Measurements from ENCODE around the gene SEMA3B.
"Not testable (repeated sequence)": the region's sequence is repeated elsewhere in the genome, so short reads cannot be mapped to it uniquely, and the experiment has no call there.

SEMA3B gene

GRCh38 chr3:50267280-50267913, 1.6 kb upstream of the SEMA3B start:
- DNase-seq (ENCODE audit: low spot score in 2 of 2): no peak
- Mint-ChIP-seq H3K4me3 (no peak overlapping the region), H3K9me3 (no peaks in the 10 kb centered on the region), H3K4me1 (peaks cover 3% of the 10 kb centered on the region), H3K27ac (no peak overlapping the region), H3K36me3 (no peaks in the 10 kb centered on the region), H3K27me3 (peaks cover 7% of the 10 kb centered on the region)
- no peak for ATAC-seq (ENCODE audit: low read depth)

- H3K4me1 Mint-ChIP-seq: peaks cover 7% of the 10 kb centered on the region
- H3K36me3 Mint-ChIP-seq: no peaks in the 10 kb centered on the region
- ATAC-seq (ENCODE audit: low read depth): no peak
- DNase-seq (ENCODE audit: low spot score in 2 of 2): no peak
- H3K27me3 Mint-ChIP-seq: peaks cover 11% of the 10 kb centered on the region
- no peaks in the 10 kb centered on the region for H3K9me3 Mint-ChIP-seq
- no peak overlapping the region for H3K4me3 Mint-ChIP-seq
- H3K27ac Mint-ChIP-seq: no peak overlapping the region
These were observed 671 bp upstream of the SEMA3B start for GRCh38 chr3:50268276-50268675.

DNA sequence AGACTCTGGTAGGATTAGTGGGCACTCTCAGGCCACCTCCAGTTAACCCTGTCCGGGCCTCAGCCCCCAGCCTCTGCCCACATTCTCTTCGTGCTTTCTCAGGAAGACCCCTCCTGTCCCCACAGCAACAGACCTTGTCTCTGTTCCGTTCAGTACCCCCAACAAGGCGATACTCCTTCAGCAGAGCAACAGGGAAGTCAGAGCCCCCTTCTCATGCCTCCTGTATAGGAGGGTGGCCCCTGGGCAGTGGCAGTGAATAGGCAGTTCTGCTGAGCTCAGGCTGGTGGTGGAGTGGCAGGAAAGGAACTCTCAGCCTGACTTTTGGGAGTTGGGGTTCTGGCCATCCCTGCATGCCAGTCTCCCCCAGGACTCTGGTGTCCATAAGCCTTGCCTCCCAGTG, 513 bp downstream of the SEMA3B start:
- no peak for DNase-seq (ENCODE audit: low spot score in 2 of 2)
- Mint-ChIP-seq H3K36me3 (no peaks in the 10 kb centered on the region), H3K4me3 (no peak overlapping the region), H3K27ac (no peak overlapping the region), H3K9me3 (no peaks in the 10 kb centered on the region), H3K27me3 (peaks cover 15% of the 10 kb centered on the region), H3K4me1 (peaks cover 12% of the 10 kb centered on the region)
- ATAC-seq (ENCODE audit: low read depth): no peak

- Mint-ChIP-seq H3K9me3 (no peaks in the 10 kb centered on the region), H3K27ac (no peak overlapping the region), H3K4me1 (peaks cover 14% of the 10 kb centered on the region), H3K36me3 (no peaks in the 10 kb centered on the region), H3K4me3 (no peak overlapping the region), H3K27me3 (peaks cover 17% of the 10 kb centered on the region)
- no peak for ATAC-seq (ENCODE audit: low read depth)
- DNase-seq (ENCODE audit: low spot score in 2 of 2): no peak
These were observed 1.0 kb downstream of the SEMA3B start for GRCh38 chr3:50269977-50270413.

GRCh38 chr3:50270422-50271224, 1.7 kb downstream of the SEMA3B start:
- Mint-ChIP-seq H3K27ac (no peak overlapping the region), H3K27me3 (peaks cover 20% of the 10 kb centered on the region), H3K4me3 (no peak overlapping the region), H3K4me1 (peaks cover 17% of the 10 kb centered on the region), H3K36me3 (no peaks in the 10 kb centered on the region), H3K9me3 (no peaks in the 10 kb centered on the region)
- DNase-seq (ENCODE audit: low spot score in 2 of 2): no peak
- ATAC-seq (ENCODE audit: low read depth): no peak

DNA sequence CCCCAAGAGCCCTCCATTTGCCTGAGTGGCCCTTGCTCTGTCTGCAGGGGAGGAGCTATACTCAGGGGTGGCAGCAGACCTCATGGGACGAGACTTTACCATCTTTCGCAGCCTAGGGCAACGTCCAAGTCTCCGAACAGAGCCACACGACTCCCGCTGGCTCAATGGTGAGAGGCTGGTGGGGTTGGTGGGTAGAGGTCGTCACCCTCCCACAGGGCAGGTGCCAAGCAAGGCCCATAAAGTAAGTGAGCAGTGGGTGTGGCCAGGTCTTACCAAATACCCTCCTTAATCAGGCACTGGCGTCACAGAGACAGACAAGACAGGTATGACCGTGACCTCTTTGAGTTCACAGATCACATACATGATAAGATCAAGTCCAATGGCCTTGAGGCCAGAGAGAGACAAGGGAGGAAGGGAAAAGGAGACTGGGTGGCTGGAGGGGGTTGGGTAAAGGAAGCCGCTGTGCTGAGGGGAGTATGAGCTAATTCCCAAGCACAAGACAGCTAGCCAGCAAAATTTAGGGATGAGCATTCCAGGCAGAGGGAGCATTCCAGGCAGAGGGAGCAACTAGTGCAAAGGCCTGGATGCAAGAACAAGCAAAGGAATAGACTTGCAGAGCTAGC, 2.5 kb downstream of the SEMA3B start:
- Mint-ChIP-seq H3K4me1 (peaks cover 18% of the 10 kb centered on the region), H3K27ac (no peak overlapping the region), H3K9me3 (no peaks in the 10 kb centered on the region), H3K27me3 (peaks cover 24% of the 10 kb centered on the region), H3K4me3 (no peak overlapping the region), H3K36me3 (no peaks in the 10 kb centered on the region)
- ATAC-seq (ENCODE audit: low read depth) (no peak), DNase-seq (ENCODE audit: low spot score in 2 of 2) (no peak)

GRCh38 chr3:50272538-50272910, 3.6 kb downstream of the SEMA3B start:
- peaks cover 18% of the 10 kb centered on the region for H3K4me1 Mint-ChIP-seq
- ATAC-seq (ENCODE audit: low read depth): not testable (repeated sequence)

DNA sequence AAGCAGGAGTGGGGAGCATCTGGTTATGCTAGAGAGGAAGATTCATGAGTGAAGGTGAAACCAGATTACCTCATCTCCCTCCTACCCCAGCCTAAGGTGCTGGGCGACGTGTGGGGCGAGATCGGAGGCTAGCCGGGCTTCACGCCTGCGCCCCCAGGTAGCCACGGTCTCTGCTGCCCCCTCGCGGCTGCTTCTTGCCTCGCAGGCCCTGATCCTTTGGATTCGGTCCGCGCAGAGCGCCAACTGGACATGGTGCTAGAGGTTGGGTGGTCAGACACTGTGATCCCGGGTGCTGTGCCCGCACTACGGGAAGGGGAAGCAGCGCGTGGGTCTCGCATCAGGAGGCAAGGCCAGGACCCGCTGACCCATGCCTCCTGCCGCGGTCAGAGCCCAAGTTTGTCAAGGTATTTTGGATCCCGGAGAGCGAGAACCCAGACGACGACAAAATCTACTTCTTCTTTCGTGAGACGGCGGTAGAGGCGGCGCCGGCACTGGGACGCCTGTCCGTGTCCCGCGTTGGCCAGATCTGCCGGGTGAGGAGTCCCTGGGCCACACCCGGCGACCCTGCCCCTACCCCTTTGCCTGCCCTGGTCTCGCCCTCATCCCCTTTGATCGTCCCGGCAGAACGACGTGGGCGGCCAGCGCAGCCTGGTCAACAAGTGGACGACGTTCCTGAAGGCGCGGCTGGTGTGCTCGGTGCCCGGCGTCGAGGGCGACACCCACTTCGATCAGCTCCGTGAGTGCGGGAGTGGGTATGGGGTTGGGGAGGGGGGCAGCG, 4.2 kb downstream of the SEMA3B start:
- Mint-ChIP-seq H3K27me3 (peaks cover 24% of the 10 kb centered on the region), H3K36me3 (no peaks in the 10 kb centered on the region), H3K27ac (peak overlapping the region; percentile 56), H3K4me1 (peaks cover 18% of the 10 kb centered on the region), H3K4me3 (peak overlapping the region; percentile 60), H3K9me3 (no peaks in the 10 kb centered on the region)
- ATAC-seq (ENCODE audit: low read depth): peak; percentile 89
- peak; percentile 94 to 98 for DNase-seq (ENCODE audit: low spot score in 2 of 2)

More at GRCh38 chr3:50272538-50272910, 3.6 kb downstream of the SEMA3B start:
- H3K4me3 Mint-ChIP-seq; DNase-seq (ENCODE audit: low spot score in 2 of 2); H3K27ac Mint-ChIP-seq; H3K9me3 Mint-ChIP-seq; H3K36me3 Mint-ChIP-seq: not testable (repeated sequence)
- H3K27me3 Mint-ChIP-seq: peaks cover 24% of the 10 kb centered on the region

- DNase-seq (ENCODE audit: low spot score in 2 of 2) (no peak), ATAC-seq (ENCODE audit: low read depth) (no peak)
- H3K27ac Mint-ChIP-seq: no peak overlapping the region
- H3K4me3 Mint-ChIP-seq: no peak overlapping the region
- H3K9me3 Mint-ChIP-seq: no peaks in the 10 kb centered on the region
- peaks cover 17% of the 10 kb centered on the region for H3K4me1 Mint-ChIP-seq
- H3K36me3 Mint-ChIP-seq: no peaks in the 10 kb centered on the region
- H3K27me3 Mint-ChIP-seq: peaks cover 27% of the 10 kb centered on the region
These were observed 4.7 kb downstream of the SEMA3B start for GRCh38 chr3:50273689-50274065.

GRCh38 chr3:50274371-50275104, 5.6 kb downstream of the SEMA3B start:
- H3K27ac Mint-ChIP-seq: peak overlapping the region; percentile 35
- H3K4me1 Mint-ChIP-seq: peaks cover 15% of the 10 kb centered on the region
- peak; percentile 53 to 73 for DNase-seq (ENCODE audit: low spot score in 2 of 2)
- H3K27me3 Mint-ChIP-seq: peaks cover 26% of the 10 kb centered on the region
- peak; percentile 32 for ATAC-seq (ENCODE audit: low read depth)
- H3K4me3 Mint-ChIP-seq: peak overlapping the region; percentile 12
- H3K36me3 Mint-ChIP-seq: no peaks in the 10 kb centered on the region
- no peaks in the 10 kb centered on the region for H3K9me3 Mint-ChIP-seq

- Mint-ChIP-seq H3K9me3 (no peaks in the 10 kb centered on the region), H3K27me3 (peaks cover 25% of the 10 kb centered on the region), H3K27ac (no peak overlapping the region), H3K36me3 (no peaks in the 10 kb centered on the region), H3K4me1 (peaks cover 15% of the 10 kb centered on the region), H3K4me3 (peak overlapping the region; percentile 43)
- DNase-seq (ENCODE audit: low spot score in 2 of 2): no peak
- ATAC-seq (ENCODE audit: low read depth): no peak
These were observed 6.4 kb downstream of the SEMA3B start for GRCh38 chr3:50275141-50275995.

GRCh38 chr3:50275996-50276761, 7.2 kb downstream of the SEMA3B start:
- Mint-ChIP-seq H3K27me3 (peaks cover 25% of the 10 kb centered on the region), H3K27ac (no peak overlapping the region), H3K36me3 (no peaks in the 10 kb centered on the region), H3K9me3 (no peaks in the 10 kb centered on the region), H3K4me3 (no peak overlapping the region), H3K4me1 (peaks cover 15% of the 10 kb centered on the region)
- DNase-seq (ENCODE audit: low spot score in 2 of 2) (no peak), ATAC-seq (ENCODE audit: low read depth) (no peak)
